GM12878 (cell line): Measurements from ENCODE around the gene KLF14. TPM values are rescaled to one million over a fixed set of nuclear protein-coding genes. Genes with fewer than 3 reads are reported as not detected.

Source experiments
- REST ChIP-seq: IDR thresholded peaks from 2 replicates; pipeline ENCODE4 v1.6.1; 2012; ENCODE audit warnings: mild to moderate bottlenecking, low read depth, low read length
- SREBF1 ChIP-seq: IDR thresholded peaks from 2 replicates; pipeline ENCODE4 v1.6.1; 2012; ENCODE audit warnings: mild to moderate bottlenecking, low read length
- SRF ChIP-seq, 2 experiments: IDR thresholded peaks; 2 replicates each; pipeline ENCODE4 v1.6.1; 2011; ENCODE audit warnings: low read depth in 2 of 2, low read length in 2 of 2, mild to moderate bottlenecking in 1 of 2, moderate library complexity in 1 of 2
- polyA plus RNA-seq, 11 experiments: library from polyadenylated mRNA; depleted of rRNA in 4 of 11; unstranded in 6 of 11; stranded (reverse) in 5 of 11; fragments of >200 nt; fragmentation: Nextera tagmentation in 4 of 11; fragmentation: Illumina TruSeq in 1 of 11; extraction: Ambion mirVana in 4 of 11; extraction: Trizol in 1 of 11; gene quantifications; 1 replicate in 1 of 11; 2 replicates in 10 of 11; pipeline versions ENCODE4 v1.2.1 to v1.2.3, GENCODE V29; 2011 to 2016; ENCODE audit warnings: inconsistent platforms in 2 of 11, missing spikeins in 2 of 11, low read depth in 1 of 11
- total RNA-seq, 4 experiments: library from RNA; depleted of rRNA in 3 of 4; stranded (reverse); fragments of >200 nt in 3 of 4; fragmentation: Illumina TruSeq in 1 of 4; extraction: Trizol in 1 of 4; gene quantifications; 2 replicates each; pipeline versions ENCODE4 v1.2.1 to v1.2.3, GENCODE V29; 2013 to 2021
- TF ChIP-seq, protein P1 (sequence below): fragments of 450-650 bp; IDR thresholded peaks from 2 replicates; pipeline ENCODE4 v1.6.1; 2017; ENCODE audit warnings: mild to moderate bottlenecking, moderate library complexity

KLF14 gene
- total and polyA plus RNA-seq, 10 of the 15 experiments (the other 5 are each of a cell fraction or from before 2014, with no cell fraction given) = 0.06 TPM; not detected in 9

- no peak for TF ChIP-seq REST
- no peak for TF ChIP-seq SRF (IDR thresholded peaks at IDR 0.05; ENCODE audit: low read depth in 2 of 2, low read length in 2 of 2)
- TF ChIP-seq SREBF1 = no peak
- TF ChIP-seq, protein P1, sequence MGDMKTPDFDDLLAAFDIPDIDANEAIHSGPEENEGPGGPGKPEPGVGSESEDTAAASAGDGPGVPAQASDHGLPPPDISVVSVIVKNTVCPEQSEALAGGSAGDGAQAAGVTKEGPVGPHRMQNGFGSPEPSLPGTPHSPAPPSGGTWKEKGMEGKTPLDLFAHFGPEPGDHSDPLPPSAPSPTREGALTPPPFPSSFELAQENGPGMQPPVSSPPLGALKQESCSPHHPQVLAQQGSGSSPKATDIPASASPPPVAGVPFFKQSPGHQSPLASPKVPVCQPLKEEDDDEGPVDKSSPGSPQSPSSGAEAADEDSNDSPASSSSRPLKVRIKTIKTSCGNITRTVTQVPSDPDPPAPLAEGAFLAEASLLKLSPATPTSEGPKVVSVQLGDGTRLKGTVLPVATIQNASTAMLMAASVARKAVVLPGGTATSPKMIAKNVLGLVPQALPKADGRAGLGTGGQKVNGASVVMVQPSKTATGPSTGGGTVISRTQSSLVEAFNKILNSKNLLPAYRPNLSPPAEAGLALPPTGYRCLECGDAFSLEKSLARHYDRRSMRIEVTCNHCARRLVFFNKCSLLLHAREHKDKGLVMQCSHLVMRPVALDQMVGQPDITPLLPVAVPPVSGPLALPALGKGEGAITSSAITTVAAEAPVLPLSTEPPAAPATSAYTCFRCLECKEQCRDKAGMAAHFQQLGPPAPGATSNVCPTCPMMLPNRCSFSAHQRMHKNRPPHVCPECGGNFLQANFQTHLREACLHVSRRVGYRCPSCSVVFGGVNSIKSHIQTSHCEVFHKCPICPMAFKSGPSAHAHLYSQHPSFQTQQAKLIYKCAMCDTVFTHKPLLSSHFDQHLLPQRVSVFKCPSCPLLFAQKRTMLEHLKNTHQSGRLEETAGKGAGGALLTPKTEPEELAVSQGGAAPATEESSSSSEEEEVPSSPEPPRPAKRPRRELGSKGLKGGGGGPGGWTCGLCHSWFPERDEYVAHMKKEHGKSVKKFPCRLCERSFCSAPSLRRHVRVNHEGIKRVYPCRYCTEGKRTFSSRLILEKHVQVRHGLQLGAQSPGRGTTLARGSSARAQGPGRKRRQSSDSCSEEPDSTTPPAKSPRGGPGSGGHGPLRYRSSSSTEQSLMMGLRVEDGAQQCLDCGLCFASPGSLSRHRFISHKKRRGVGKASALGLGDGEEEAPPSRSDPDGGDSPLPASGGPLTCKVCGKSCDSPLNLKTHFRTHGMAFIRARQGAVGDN = no peak
These were observed 14.8 kb upstream of the KLF14 start (continued) for GRCh38 chr7:130748531-130749389.
